Gastroesophageal sphincter (tissue), 4 donors: ENCODE results near the gene SLC44A3. TPM values are rescaled to one million over a fixed set of nuclear protein-coding genes. Genes with fewer than 3 reads are reported as not detected.
A peak's percentile ranks its signal among the peaks of the same experiment; 100 is the strongest.

Source experiments
- ATAC-seq: fragments of 150-250 bp; one replicate; pipeline ENCODE4 v1.9.1; 2016; ENCODE audit warnings: mild to moderate bottlenecking, moderate library complexity
- H3K27ac ChIP-seq, 4 donors: fragments of 200-600 bp; sonication (generic) in 3 of 4; 1 replicate in 3 of 4; 2 replicates in 1 of 4; pipeline ENCODE4 v1.5.1; 2016 to 2019
- H3K27me3 ChIP-seq: fragments of 200-600 bp; sonication (generic); one replicate; pipeline ENCODE4 v1.5.1; 2019
- H3K36me3 ChIP-seq, 2 donors: fragments of 200-600 bp; sonication (generic); one replicate each; pipeline ENCODE4 v1.5.1; 2019; ENCODE audit warnings: control low read depth in 1 of 2
- H3K4me1 ChIP-seq, 3 donors: fragments of 200-600 bp; sonication (generic); 1 replicate in 2 of 3; 2 replicates in 1 of 3; pipeline ENCODE4 v1.5.1; 2016 to 2019; ENCODE audit warnings: control low read depth in 2 of 3
- H3K4me3 ChIP-seq, 2 donors: fragments of 200-600 bp; sonication (generic); one replicate each; pipeline ENCODE4 v1.5.1; 2019; ENCODE audit warnings: mild to moderate bottlenecking in 1 of 2, moderate library complexity in 1 of 2
- H3K9me3 ChIP-seq, 3 donors: fragments of 200-600 bp; sonication (generic); one replicate each; pipeline ENCODE4 v1.5.1; 2017 to 2019; ENCODE audit warnings: control low read depth in 2 of 3
- EP300 ChIP-seq: sonication (generic); formaldehyde crosslinking; IDR thresholded peaks from one replicate; pipeline ENCODE4 v1.6.1; 2017; ENCODE audit warnings: antibody characterized with exemption, mild to moderate bottlenecking
- POLR2A ChIP-seq, 2 donors: fragments of 450-650 bp; IDR thresholded peaks; one replicate each; pipeline ENCODE4 v1.6.1; 2017; ENCODE audit warnings: antibody characterized with exemption in 2 of 2, mild to moderate bottlenecking in 2 of 2, moderate library complexity in 1 of 2
- POLR2AphosphoS5 ChIP-seq: sonication (generic); formaldehyde crosslinking; IDR thresholded peaks from one replicate; pipeline ENCODE4 v1.6.1; 2017; ENCODE audit warnings: antibody characterized with exemption
- WGBS, 2 donors: methylation state at CpG; one replicate each; pipeline ENCODE4 v1.1.5; 2018; ENCODE audit warnings: low coverage in 1 of 2; 5-methylcytosine and 5-hydroxymethylcytosine counted together
- total RNA-seq, 4 donors: library from RNA; depleted of rRNA; stranded (reverse); fragments of >200 nt; gene quantifications; one replicate each; pipeline ENCODE4 v1.1.0, GENCODE V29; 2016
- TF ChIP-seq, protein P1 (sequence below), 4 experiments: fragments of 200-600 bp in 2 of 4; fragments of 450-650 bp in 2 of 4; sonication (generic) in 1 of 4; IDR thresholded peaks; one replicate each; pipeline ENCODE4 v1.5.1; 2017 to 2019; ENCODE audit warnings: antibody characterized with exemption in 4 of 4, mild to moderate bottlenecking in 2 of 4, moderate library complexity in 2 of 4

The SLC44A3 gene
- total RNA-seq, 4 donors from 2014 or later: 0.47 to 3.9 (median 1.2) TPM

DNA sequence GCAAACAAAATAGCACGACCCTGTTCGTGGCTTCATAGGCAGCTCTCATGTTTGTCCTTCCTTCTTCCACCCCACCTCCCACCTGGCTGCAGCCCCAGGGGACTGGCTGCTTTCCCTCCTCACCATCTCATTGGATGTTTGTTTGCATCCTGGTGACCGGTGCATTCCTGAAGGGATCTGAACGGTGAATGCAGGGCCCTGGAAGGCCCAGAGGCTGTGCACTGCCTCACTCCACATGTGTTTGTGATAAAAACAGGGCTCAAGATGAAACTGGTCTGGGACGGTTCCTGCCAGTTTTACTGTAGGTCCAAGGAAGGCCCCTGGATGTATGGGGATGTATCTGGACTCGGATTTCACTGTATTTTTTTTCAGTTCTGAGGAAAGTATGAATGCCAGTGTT lies 63.9 kb downstream of the SLC44A3 start:
- Histone ChIP-seq H3K4me1 (peaks cover 0 to 27% (median 9%) of the 10 kb centered on the region in 3 donors), H3K27me3 (no peaks in the 10 kb centered on the region), H3K4me3 (no peak overlapping the region), H3K9me3 (no peaks in the 10 kb centered on the region), H3K36me3 (no peaks in the 10 kb centered on the region), H3K27ac (peak overlapping the region; percentile 80 to 83 (median 80))
- WGBS, 2 donors: 9 to 22% methylated on average over 4 to 6 of the region's 6 CpGs
- TF ChIP-seq POLR2AphosphoS5: no peak
- TF ChIP-seq, protein P1, sequence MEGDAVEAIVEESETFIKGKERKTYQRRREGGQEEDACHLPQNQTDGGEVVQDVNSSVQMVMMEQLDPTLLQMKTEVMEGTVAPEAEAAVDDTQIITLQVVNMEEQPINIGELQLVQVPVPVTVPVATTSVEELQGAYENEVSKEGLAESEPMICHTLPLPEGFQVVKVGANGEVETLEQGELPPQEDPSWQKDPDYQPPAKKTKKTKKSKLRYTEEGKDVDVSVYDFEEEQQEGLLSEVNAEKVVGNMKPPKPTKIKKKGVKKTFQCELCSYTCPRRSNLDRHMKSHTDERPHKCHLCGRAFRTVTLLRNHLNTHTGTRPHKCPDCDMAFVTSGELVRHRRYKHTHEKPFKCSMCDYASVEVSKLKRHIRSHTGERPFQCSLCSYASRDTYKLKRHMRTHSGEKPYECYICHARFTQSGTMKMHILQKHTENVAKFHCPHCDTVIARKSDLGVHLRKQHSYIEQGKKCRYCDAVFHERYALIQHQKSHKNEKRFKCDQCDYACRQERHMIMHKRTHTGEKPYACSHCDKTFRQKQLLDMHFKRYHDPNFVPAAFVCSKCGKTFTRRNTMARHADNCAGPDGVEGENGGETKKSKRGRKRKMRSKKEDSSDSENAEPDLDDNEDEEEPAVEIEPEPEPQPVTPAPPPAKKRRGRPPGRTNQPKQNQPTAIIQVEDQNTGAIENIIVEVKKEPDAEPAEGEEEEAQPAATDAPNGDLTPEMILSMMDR (IDR thresholded peaks at IDR 0.05): peak in 1 of 4 experiments; percentile 9
- no peak for TF ChIP-seq POLR2A (IDR thresholded peaks at IDR 0.05)
- no peak for TF ChIP-seq EP300
- ATAC-seq: peak; percentile 63

DNA sequence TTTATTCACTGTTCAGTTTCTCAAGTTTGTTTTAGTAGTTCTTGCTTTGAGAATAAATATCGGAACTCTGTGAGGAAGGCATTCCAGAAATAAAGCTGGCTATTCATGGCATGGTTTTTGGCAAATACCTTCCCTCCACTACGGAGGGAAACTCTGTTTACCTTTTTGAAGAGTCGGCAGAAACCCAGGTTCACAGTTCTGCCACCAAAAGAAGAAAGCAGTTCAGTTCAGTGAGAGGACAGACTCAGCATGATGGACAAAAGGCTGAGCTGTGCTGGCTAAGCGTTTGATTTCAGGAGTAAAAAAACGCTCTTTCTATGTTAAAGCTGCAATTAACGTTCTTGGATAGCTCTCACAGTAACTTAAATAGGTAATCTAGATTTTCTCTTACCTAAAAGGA lies 64.3 kb downstream of the SLC44A3 start:
- TF ChIP-seq POLR2A (IDR thresholded peaks at IDR 0.05) (no peak), EP300 (no peak)
- TF ChIP-seq, protein P1 (IDR thresholded peaks at IDR 0.05): no peak
- peak overlapping the region; percentile 80 to 83 (median 80) for H3K27ac ChIP-seq
- H3K27me3 ChIP-seq: no peaks in the 10 kb centered on the region
- no peaks in the 10 kb centered on the region for H3K9me3 ChIP-seq
- H3K4me1 ChIP-seq: peaks cover 0 to 27% (median 9%) of the 10 kb centered on the region in 3 donors
- no peak for ATAC-seq
- no peak overlapping the region for H3K4me3 ChIP-seq
- whole genome bisulfite sequencing, 2 donors: 17 to 22% methylated on average over 6 of the region's 6 CpGs
- no peaks in the 10 kb centered on the region for H3K36me3 ChIP-seq

DNA sequence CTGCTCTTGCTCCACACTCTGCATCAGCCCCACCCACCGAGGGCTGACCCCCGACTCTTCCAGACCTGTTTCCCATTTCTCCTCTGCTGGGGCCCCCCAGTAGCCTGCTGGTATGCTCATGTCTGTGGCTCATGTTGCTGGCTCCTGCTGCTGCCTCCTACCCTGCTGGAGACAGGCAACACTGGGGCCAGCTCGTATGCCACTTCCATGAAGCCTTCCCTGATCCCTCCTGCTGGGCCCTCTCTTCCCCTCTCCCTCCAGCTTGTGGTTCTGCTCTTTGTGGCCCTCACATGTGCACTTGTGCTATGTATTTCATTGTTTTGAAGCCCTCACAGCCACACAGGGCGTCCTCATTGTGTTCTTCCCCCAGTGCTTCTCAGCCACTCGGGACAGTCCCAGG lies 66.2 kb downstream of the SLC44A3 start:
- no peak for TF ChIP-seq POLR2A (IDR thresholded peaks at IDR 0.05)
- no peak for TF ChIP-seq POLR2AphosphoS5
- no peak for TF ChIP-seq EP300
- TF ChIP-seq, protein P1 (IDR thresholded peaks at IDR 0.05): no peak
- no peaks in the 10 kb centered on the region for H3K9me3 ChIP-seq
- no peaks in the 10 kb centered on the region for H3K27me3 ChIP-seq
- ATAC-seq: no peak
- no peaks in the 10 kb centered on the region for H3K36me3 ChIP-seq
- H3K4me1 ChIP-seq: peaks cover 0 to 27% (median 9%) of the 10 kb centered on the region in 3 donors
- no peak overlapping the region for H3K27ac ChIP-seq
- H3K4me3 ChIP-seq: no peak overlapping the region
- 77 to 92% methylated on average over 3 to 4 of the region's 5 CpGs for WGBS, 2 donors

DNA sequence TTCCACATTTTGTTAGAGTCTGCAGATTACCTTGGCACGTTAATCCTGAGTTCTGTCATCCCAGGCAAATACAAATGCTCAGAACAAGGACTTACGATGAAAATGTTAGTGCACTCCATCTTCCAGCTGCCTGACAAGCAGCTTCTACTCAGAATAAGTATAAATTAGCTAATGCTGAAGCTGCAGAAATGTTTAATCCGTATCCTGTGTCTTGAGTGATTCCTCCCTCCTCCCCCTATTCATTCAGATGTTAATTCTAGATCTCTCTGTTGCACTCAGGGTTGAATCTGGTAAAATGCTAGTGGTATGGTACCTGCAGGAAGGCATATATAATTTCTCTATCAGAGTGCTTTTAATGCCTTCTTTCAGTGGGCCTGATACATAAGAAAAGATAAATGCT lies 66.9 kb downstream of the SLC44A3 start:
- H3K4me3 ChIP-seq: no peak overlapping the region
- WGBS, 2 donors: 54 to 60% methylated on average over 2 to 3 of the region's 3 CpGs
- peaks cover 0 to 27% (median 9%) of the 10 kb centered on the region in 3 donors for H3K4me1 ChIP-seq
- TF ChIP-seq EP300 (no peak), POLR2A (IDR thresholded peaks at IDR 0.05) (no peak), POLR2AphosphoS5 (no peak)
- TF ChIP-seq, protein P1 (IDR thresholded peaks at IDR 0.05): no peak
- H3K9me3 ChIP-seq: no peaks in the 10 kb centered on the region
- no peak overlapping the region for H3K27ac ChIP-seq
- ATAC-seq: no peak
- no peaks in the 10 kb centered on the region for H3K36me3 ChIP-seq
- no peaks in the 10 kb centered on the region for H3K27me3 ChIP-seq

DNA sequence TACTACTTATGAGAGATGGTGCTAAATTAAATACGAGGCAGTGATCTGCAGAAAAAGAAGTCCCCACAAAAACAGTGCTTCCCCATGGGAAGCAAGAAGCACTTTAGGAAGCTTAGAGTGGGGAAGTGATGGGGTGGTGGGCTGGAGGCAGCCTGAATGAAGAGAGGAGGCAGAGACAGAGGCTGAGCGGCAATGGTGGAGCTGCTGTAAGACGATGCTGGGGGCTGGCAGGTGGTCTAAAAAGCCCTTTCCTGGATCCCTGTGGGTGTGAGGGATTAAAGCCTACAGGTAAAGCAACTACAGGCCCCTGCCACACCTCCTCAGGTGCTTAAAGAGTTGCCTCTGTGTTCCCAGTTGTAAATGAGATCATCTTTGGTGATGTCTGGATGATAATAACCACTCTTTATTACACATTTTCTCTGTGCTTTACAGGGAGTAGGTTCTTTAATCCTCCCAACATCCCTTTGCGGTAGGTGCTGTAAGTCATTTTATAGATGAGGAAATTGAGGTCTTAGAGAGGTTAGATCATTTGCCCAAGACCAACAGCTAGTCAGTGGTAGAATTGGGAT lies 67.5 kb downstream of the SLC44A3 start:
- Histone ChIP-seq H3K9me3 (no peaks in the 10 kb centered on the region), H3K36me3 (peaks cover 0 to 4% of the 10 kb centered on the region in 2 donors), H3K27me3 (no peaks in the 10 kb centered on the region), H3K4me1 (peaks cover 0 to 27% (median 9%) of the 10 kb centered on the region in 3 donors), H3K27ac (no peak overlapping the region), H3K4me3 (no peak overlapping the region)
- ATAC-seq: no peak
- 52 to 79% methylated on average over 2 to 3 of the region's 4 CpGs for WGBS, 2 donors
- TF ChIP-seq POLR2AphosphoS5: no peak
- TF ChIP-seq EP300: no peak
- TF ChIP-seq, protein P1 (IDR thresholded peaks at IDR 0.05): no peak
- no peak for TF ChIP-seq POLR2A (IDR thresholded peaks at IDR 0.05)
